GM12864 (cell line): ENCODE measurements around the gene CAMKK1.
"Not testable (repeated sequence)": the region's sequence is repeated elsewhere in the genome, so short reads cannot be mapped to it uniquely, and the experiment has no call there.

ENCODE experiments used
- DNase-seq: peaks from one replicate; pipeline ENCODE4 v3.0.0-alpha.2; 2011; ENCODE audit warnings: low read depth
- H3K4me3 ChIP-seq: 2 replicates; pipeline ENCODE4 v1.5.1; 2011; ENCODE audit warnings: mild to moderate bottlenecking, low read depth, low read length, control low read depth
- CTCF ChIP-seq: IDR thresholded peaks from 2 replicates; pipeline ENCODE4 v1.5.1; 2011; ENCODE audit warnings: low read depth, mild to moderate bottlenecking, moderate library complexity, low read length, control low read depth, inconsistent platforms; ENCODE audit errors: missing control alignments

Gene CAMKK1

GRCh38 chr17:3846437-3847164 lies 46.3 kb downstream of the CAMKK1 start:
- no peak overlapping the region for H3K4me3 ChIP-seq
- no peak for TF ChIP-seq CTCF
- DNase-seq: no peak

GRCh38 chr17:3845621-3846436 lies 47.0 kb downstream of the CAMKK1 start, which contains the start of gene NCBP3:
TSS of gene NCBP3 (minus strand) at chr17:3846246. CDS start at chr17:3846223, 23 bp downstream.
- peak; percentile 79 for TF ChIP-seq CTCF
- DNase-seq: peak; percentile 78
- H3K4me3 ChIP-seq: peak within 1 kb of the TSS; percentile 93

GRCh38 chr17:3845291-3845620 lies 47.6 kb downstream of the CAMKK1 start:
- DNase-seq: peak; percentile 19
- H3K4me3 ChIP-seq: peak overlapping the region; percentile 93
- TF ChIP-seq CTCF: no peak

- not testable (repeated sequence) for H3K4me3 ChIP-seq, DNase-seq
Measured at GRCh38 chr17:3844556-3844955, 48.3 kb downstream of the CAMKK1 start.

- H3K4me3 ChIP-seq: no peak overlapping the region
- no peak for DNase-seq
- peak; percentile 88 for TF ChIP-seq CTCF
Measured at GRCh38 chr17:3843935-3844516, 48.8 kb downstream of the CAMKK1 start.

- DNase-seq: no peak
- H3K4me3 ChIP-seq: no peak overlapping the region
- TF ChIP-seq CTCF: no peak
Measured at GRCh38 chr17:3838206-3838605, 54.6 kb downstream of the CAMKK1 start.

- H3K4me3 ChIP-seq: no peak overlapping the region
- no peak for TF ChIP-seq CTCF
- DNase-seq: no peak
Measured at GRCh38 chr17:3836551-3836950, 56.3 kb downstream of the CAMKK1 start.
